HEK293 (cell line): ENCODE measurements around the gene BICC1.

Experiments used
- CTCF ChIA-PET: fragments of 350-600 bp; formaldehyde crosslinking; extraction: SDS; loops from one replicate; lab custom pipeline; 2021; ENCODE audit warnings: antibody characterized with exemption; lab: Yijun Ruan, JAX
- POLR2A ChIA-PET: fragments of 300-600 bp; formaldehyde crosslinking; extraction: SDS; loops from one replicate; lab custom pipeline; 2020; ENCODE audit warnings: antibody characterized with exemption, inconsistent platforms; lab: Yijun Ruan, JAX
- H3K27ac ChIP-seq: fragments of 200-500 bp; sonication (Bioruptor generic); 2 replicates; pipeline ENCODE4 v1.5.1; 2014; ENCODE audit warnings: low read depth, low read length, control low read depth, inconsistent platforms; ENCODE audit errors: extremely low read depth
- H3K36me3 ChIP-seq, 2 experiments: fragments of 200-500 bp in 1 of 2; sonication (Bioruptor generic) in 1 of 2; 1 replicate in 1 of 2; 2 replicates in 1 of 2; pipeline ENCODE4 v1.5.1; 2014 to 2017; ENCODE audit warnings: inconsistent platforms in 2 of 2, low read length in 2 of 2; ENCODE audit not compliant: control insufficient read depth in 2 of 2, insufficient read depth in 1 of 2
- H3K4me1 ChIP-seq: fragments of 200-500 bp; sonication (Bioruptor generic); 2 replicates; pipeline ENCODE4 v1.5.1; 2014; ENCODE audit warnings: mild to moderate bottlenecking, low read length, inconsistent platforms; ENCODE audit not compliant: control insufficient read depth, insufficient read depth
- H3K4me3 ChIP-seq: 2 replicates; pipeline ENCODE4 v1.5.1; 2011; ENCODE audit warnings: low read depth, mild to moderate bottlenecking, control low read depth, low read length, moderate library complexity
- H3K9me3 ChIP-seq: fragments of 200-500 bp; sonication (Bioruptor generic); 2 replicates; pipeline ENCODE4 v1.5.1; 2014; ENCODE audit warnings: low read depth, low read length, inconsistent platforms; ENCODE audit not compliant: control insufficient read depth, insufficient read depth
- GFI1B ChIP-seq: fragments of 450-650 bp; formaldehyde crosslinking; IDR thresholded peaks from 2 replicates; pipeline ENCODE4 v1.5.1; 2016; ENCODE audit warnings: missing biosample characterization, missing genetic modification characterization
- HIC1 ChIP-seq: fragments of 450-650 bp; formaldehyde crosslinking; IDR thresholded peaks from 2 replicates; pipeline ENCODE4 v1.5.1; 2016; ENCODE audit warnings: missing biosample characterization, missing genetic modification characterization
- HOXC10 ChIP-seq: sonication (generic); formaldehyde crosslinking; IDR thresholded peaks from 2 replicates; pipeline ENCODE4 v1.8.1; 2023; ENCODE audit warnings: mild to moderate bottlenecking, missing genetic modification reagents
- OVOL3 ChIP-seq: fragments of 450-650 bp; formaldehyde crosslinking; IDR thresholded peaks from 2 replicates; pipeline ENCODE4 v1.5.1; 2016; ENCODE audit warnings: missing biosample characterization, missing genetic modification characterization
- PBX3 ChIP-seq: sonication (generic); formaldehyde crosslinking; IDR thresholded peaks from 2 replicates; pipeline ENCODE4 v1.8.1; 2022; ENCODE audit warnings: mild to moderate bottlenecking, moderate library complexity, missing genetic modification reagents
- SETDB1 ChIP-seq: IDR thresholded peaks from one replicate; pipeline ENCODE4 v1.6.1; 2017; ENCODE audit warnings: mild to moderate bottlenecking, low read length, moderate library complexity, mixed read lengths; ENCODE audit not compliant: insufficient read length
- SP3 ChIP-seq: fragments of 450-650 bp; formaldehyde crosslinking; IDR thresholded peaks from 2 replicates; pipeline ENCODE4 v1.5.1; 2016; ENCODE audit warnings: missing biosample characterization, missing genetic modification characterization
- ZEB2 ChIP-seq: fragments of 450-650 bp; formaldehyde crosslinking; IDR thresholded peaks from 2 replicates; pipeline ENCODE4 v1.5.1; 2016; ENCODE audit warnings: missing biosample characterization, missing genetic modification characterization
- ZFP37 ChIP-seq: fragments of 450-650 bp; formaldehyde crosslinking; IDR thresholded peaks from 2 replicates; pipeline ENCODE4 v1.5.1; 2016; ENCODE audit warnings: missing biosample characterization, missing genetic modification characterization
- ZFP69B ChIP-seq: fragments of 450-650 bp; formaldehyde crosslinking; IDR thresholded peaks from 2 replicates; pipeline ENCODE4 v1.5.1; 2016; ENCODE audit warnings: missing biosample characterization, missing genetic modification characterization
- ZNF10 ChIP-seq: fragments of 450-650 bp; formaldehyde crosslinking; IDR thresholded peaks from 2 replicates; pipeline ENCODE4 v1.5.1; 2017; ENCODE audit warnings: missing biosample characterization, missing genetic modification characterization
- ZNF155 ChIP-seq: fragments of 450-650 bp; formaldehyde crosslinking; IDR thresholded peaks from 2 replicates; pipeline ENCODE4 v1.5.1; 2016; ENCODE audit warnings: missing biosample characterization, missing genetic modification characterization
- ZNF184 ChIP-seq: fragments of 450-650 bp; IDR thresholded peaks from 2 replicates; pipeline ENCODE4 v1.5.1; 2018; ENCODE audit warnings: missing biosample characterization, mild to moderate bottlenecking, missing genetic modification characterization
- ZNF266 ChIP-seq: fragments of 450-650 bp; formaldehyde crosslinking; IDR thresholded peaks from 2 replicates; pipeline ENCODE4 v1.5.1; 2016; ENCODE audit warnings: missing biosample characterization, missing genetic modification characterization, low read depth
- ZNF335 ChIP-seq: fragments of 450-650 bp; formaldehyde crosslinking; conservative IDR thresholded peaks from 2 replicates; pipeline ENCODE4 v1.5.1; 2016; ENCODE audit warnings: missing biosample characterization, missing genetic modification characterization
- ZNF394 ChIP-seq: fragments of 450-650 bp; formaldehyde crosslinking; IDR thresholded peaks from 2 replicates; pipeline ENCODE4 v1.5.1; 2016; ENCODE audit warnings: missing biosample characterization, missing genetic modification characterization, mild to moderate bottlenecking, moderate library complexity, borderline replicate concordance
- ZNF544 ChIP-seq: fragments of 450-650 bp; formaldehyde crosslinking; IDR thresholded peaks from 2 replicates; pipeline ENCODE4 v1.5.0; 2017; ENCODE audit warnings: missing biosample characterization, missing genetic modification characterization
- ZNF660 ChIP-seq: fragments of 450-650 bp; IDR thresholded peaks from 2 replicates; pipeline ENCODE4 v1.5.1; 2018; ENCODE audit warnings: missing biosample characterization, mild to moderate bottlenecking, missing genetic modification characterization
- ZNF664 ChIP-seq: fragments of 450-650 bp; formaldehyde crosslinking; IDR thresholded peaks from 2 replicates; pipeline ENCODE4 v1.5.1; 2016; ENCODE audit warnings: missing biosample characterization, missing genetic modification characterization
- ZNF76 ChIP-seq: fragments of 450-650 bp; formaldehyde crosslinking; IDR thresholded peaks from 2 replicates; pipeline ENCODE4; 2016; ENCODE audit warnings: low read depth, missing biosample characterization, missing genetic modification characterization, borderline replicate concordance
- ZNF768 ChIP-seq: fragments of 450-650 bp; formaldehyde crosslinking; IDR thresholded peaks from 2 replicates; pipeline ENCODE4 v1.5.1; 2018; ENCODE audit warnings: missing biosample characterization, mild to moderate bottlenecking, missing genetic modification characterization
- ZSCAN30 ChIP-seq: fragments of 450-650 bp; IDR thresholded peaks from 2 replicates; pipeline ENCODE4 v1.5.1; 2018; ENCODE audit warnings: missing biosample characterization, mild to moderate bottlenecking, missing genetic modification characterization, moderate library complexity
- TF ChIP-seq, protein P1 (sequence below): fragments of 450-650 bp; IDR thresholded peaks from 2 replicates; pipeline ENCODE4 v1.5.1; 2018; ENCODE audit warnings: missing biosample characterization, missing genetic modification characterization
- TF ChIP-seq, protein P2 (sequence below): fragments of 450-650 bp; formaldehyde crosslinking; IDR thresholded peaks from 2 replicates; pipeline ENCODE4 v1.5.1; 2016; ENCODE audit warnings: missing biosample characterization, missing genetic modification characterization
- TF ChIP-seq, protein P3 (sequence below): fragments of 450-650 bp; formaldehyde crosslinking; IDR thresholded peaks from 2 replicates; pipeline ENCODE4 v1.5.1; 2016; ENCODE audit warnings: missing biosample characterization, missing genetic modification characterization

The BICC1 gene

DNA sequence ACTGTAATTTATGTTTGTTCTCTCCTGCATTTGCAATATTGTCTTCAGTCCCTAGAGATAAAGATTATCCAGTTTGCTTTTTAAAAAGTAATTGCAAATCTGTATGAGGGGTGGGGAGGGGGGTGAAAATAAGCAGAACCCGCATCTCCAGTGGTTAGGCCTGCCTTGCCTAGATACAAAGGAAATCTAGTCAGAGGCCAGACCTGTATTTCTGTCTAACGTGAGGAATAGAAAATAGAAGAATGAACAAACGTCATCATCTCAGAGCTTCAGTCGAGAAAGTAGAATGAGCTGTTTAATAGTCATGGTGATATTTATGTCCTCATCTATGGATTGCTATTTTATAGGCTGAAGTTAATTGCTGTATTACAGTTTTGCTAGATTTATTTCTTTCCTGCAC lies 284.2 kb downstream of the BICC1 start:
- no peak overlapping the region for H3K27ac ChIP-seq
- CTCF ChIA-PET = interaction anchor here (0.8 kb wide), 1 partner anchor 382 kb away, joined by 3 read pairs; no protein-coding TSS in a partner anchor
- TF ChIP-seq ZNF155 (tag by site-specific recombination) (no peak), HOXC10 (CRISPR knock-in tag) (no peak), ZNF266 (tag by site-specific recombination) (no peak)
- TF ChIP-seq, all 188 proteins: peak for 0
- no peaks in the 10 kb centered on the region for H3K4me1 ChIP-seq
- POLR2A ChIA-PET = no interaction called here
- no peaks in the 10 kb centered on the region for H3K9me3 ChIP-seq
- no peaks in the 10 kb centered on the region for H3K36me3 ChIP-seq
- H3K4me3 ChIP-seq = no peak overlapping the region

- ChIA-PET POLR2A (no interaction called here), CTCF (interaction anchor here (0.8 kb wide), 1 partner anchor 383 kb away, joined by 3 read pairs; no protein-coding TSS in a partner anchor)
- H3K4me1 ChIP-seq = no peaks in the 10 kb centered on the region
- H3K36me3 ChIP-seq = no peaks in the 10 kb centered on the region
- H3K9me3 ChIP-seq = no peaks in the 10 kb centered on the region
- no peak overlapping the region for H3K27ac ChIP-seq
- H3K4me3 ChIP-seq = no peak overlapping the region
- TF ChIP-seq, protein P1, sequence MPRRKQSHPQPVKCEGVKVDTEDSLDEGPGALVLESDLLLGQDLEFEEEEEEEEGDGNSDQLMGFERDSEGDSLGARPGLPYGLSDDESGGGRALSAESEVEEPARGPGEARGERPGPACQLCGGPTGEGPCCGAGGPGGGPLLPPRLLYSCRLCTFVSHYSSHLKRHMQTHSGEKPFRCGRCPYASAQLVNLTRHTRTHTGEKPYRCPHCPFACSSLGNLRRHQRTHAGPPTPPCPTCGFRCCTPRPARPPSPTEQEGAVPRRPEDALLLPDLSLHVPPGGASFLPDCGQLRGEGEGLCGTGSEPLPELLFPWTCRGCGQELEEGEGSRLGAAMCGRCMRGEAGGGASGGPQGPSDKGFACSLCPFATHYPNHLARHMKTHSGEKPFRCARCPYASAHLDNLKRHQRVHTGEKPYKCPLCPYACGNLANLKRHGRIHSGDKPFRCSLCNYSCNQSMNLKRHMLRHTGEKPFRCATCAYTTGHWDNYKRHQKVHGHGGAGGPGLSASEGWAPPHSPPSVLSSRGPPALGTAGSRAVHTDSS = no peak
- TF ChIP-seq HIC1 (tag by site-specific recombination) (no peak), OVOL3 (no peak), ZNF544 (tag by site-specific recombination) (no peak), SETDB1 (no peak), ZNF660 (tag by site-specific recombination) (no peak), ZEB2 (tag by site-specific recombination) (no peak), ZFP69B (tag by site-specific recombination) (no peak), ZNF76 (tag by site-specific recombination) (no peak), ZNF664 (tag by site-specific recombination) (no peak), ZSCAN30 (no peak), ZNF184 (tag by site-specific recombination) (no peak), HOXC10 (CRISPR knock-in tag) (no peak), ZNF768 (tag by site-specific recombination) (no peak)
- TF ChIP-seq, protein P2, sequence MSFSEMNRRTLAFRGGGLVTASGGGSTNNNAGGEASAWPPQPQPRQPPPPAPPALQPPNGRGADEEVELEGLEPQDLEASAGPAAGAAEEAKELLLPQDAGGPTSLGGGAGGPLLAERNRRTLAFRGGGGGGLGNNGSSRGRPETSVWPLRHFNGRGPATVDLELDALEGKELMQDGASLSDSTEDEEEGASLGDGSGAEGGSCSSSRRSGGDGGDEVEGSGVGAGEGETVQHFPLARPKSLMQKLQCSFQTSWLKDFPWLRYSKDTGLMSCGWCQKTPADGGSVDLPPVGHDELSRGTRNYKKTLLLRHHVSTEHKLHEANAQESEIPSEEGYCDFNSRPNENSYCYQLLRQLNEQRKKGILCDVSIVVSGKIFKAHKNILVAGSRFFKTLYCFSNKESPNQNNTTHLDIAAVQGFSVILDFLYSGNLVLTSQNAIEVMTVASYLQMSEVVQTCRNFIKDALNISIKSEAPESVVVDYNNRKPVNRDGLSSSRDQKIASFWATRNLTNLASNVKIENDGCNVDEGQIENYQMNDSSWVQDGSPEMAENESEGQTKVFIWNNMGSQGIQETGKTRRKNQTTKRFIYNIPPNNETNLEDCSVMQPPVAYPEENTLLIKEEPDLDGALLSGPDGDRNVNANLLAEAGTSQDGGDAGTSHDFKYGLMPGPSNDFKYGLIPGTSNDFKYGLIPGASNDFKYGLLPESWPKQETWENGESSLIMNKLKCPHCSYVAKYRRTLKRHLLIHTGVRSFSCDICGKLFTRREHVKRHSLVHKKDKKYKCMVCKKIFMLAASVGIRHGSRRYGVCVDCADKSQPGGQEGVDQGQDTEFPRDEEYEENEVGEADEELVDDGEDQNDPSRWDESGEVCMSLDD = no peak
- TF ChIP-seq, all 188 proteins: peak for 0
Observed at GRCh38 chr10:58797356-58797755, 284.7 kb downstream of the BICC1 start.

- H3K4me3 ChIP-seq = no peak overlapping the region
- CTCF ChIA-PET = no interaction called here
- peaks cover 0 to 6% of the 10 kb centered on the region in 2 experiments; a peak in 1 of 3 replicates for H3K36me3 ChIP-seq
- POLR2A ChIA-PET = no interaction called here
- no peaks in the 10 kb centered on the region for H3K9me3 ChIP-seq
- no peaks in the 10 kb centered on the region for H3K4me1 ChIP-seq
- no peak overlapping the region for H3K27ac ChIP-seq
- TF ChIP-seq PBX3 (CRISPR knock-in tag) (no peak), ZNF10 (no peak), GFI1B (no peak), ZNF544 (tag by site-specific recombination) (no peak), ZNF394 (tag by site-specific recombination) (no peak), SP3 (tag by site-specific recombination) (no peak), ZNF335 (no peak), ZFP37 (tag by site-specific recombination) (no peak)
- TF ChIP-seq, protein P3, sequence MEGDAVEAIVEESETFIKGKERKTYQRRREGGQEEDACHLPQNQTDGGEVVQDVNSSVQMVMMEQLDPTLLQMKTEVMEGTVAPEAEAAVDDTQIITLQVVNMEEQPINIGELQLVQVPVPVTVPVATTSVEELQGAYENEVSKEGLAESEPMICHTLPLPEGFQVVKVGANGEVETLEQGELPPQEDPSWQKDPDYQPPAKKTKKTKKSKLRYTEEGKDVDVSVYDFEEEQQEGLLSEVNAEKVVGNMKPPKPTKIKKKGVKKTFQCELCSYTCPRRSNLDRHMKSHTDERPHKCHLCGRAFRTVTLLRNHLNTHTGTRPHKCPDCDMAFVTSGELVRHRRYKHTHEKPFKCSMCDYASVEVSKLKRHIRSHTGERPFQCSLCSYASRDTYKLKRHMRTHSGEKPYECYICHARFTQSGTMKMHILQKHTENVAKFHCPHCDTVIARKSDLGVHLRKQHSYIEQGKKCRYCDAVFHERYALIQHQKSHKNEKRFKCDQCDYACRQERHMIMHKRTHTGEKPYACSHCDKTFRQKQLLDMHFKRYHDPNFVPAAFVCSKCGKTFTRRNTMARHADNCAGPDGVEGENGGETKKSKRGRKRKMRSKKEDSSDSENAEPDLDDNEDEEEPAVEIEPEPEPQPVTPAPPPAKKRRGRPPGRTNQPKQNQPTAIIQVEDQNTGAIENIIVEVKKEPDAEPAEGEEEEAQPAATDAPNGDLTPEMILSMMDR = no peak
Observed at GRCh38 chr10:58802047-58802446, 289.4 kb downstream of the BICC1 start.
